AG10803 (cell line): ENCODE measurements around the gene JPH3.
"Not testable (repeated sequence)": the region's sequence is repeated elsewhere in the genome, so short reads cannot be mapped to it uniquely, and the experiment has no call there.

ENCODE experiments used
- DNase-seq: peaks from one replicate; pipeline ENCODE4 v3.0.0; 2010; ENCODE audit warnings: low read depth
- H3K4me3 ChIP-seq: 2 replicates; pipeline ENCODE4 v1.5.1; 2011; ENCODE audit warnings: mild to moderate bottlenecking, low read length, control low read depth
- TF ChIP-seq, protein P1 (sequence below): conservative IDR thresholded peaks from 2 replicates; pipeline ENCODE4 v1.5.1; 2011; ENCODE audit warnings: mild to moderate bottlenecking, low read length, control low read depth, inconsistent platforms

JPH3 gene

DNA sequence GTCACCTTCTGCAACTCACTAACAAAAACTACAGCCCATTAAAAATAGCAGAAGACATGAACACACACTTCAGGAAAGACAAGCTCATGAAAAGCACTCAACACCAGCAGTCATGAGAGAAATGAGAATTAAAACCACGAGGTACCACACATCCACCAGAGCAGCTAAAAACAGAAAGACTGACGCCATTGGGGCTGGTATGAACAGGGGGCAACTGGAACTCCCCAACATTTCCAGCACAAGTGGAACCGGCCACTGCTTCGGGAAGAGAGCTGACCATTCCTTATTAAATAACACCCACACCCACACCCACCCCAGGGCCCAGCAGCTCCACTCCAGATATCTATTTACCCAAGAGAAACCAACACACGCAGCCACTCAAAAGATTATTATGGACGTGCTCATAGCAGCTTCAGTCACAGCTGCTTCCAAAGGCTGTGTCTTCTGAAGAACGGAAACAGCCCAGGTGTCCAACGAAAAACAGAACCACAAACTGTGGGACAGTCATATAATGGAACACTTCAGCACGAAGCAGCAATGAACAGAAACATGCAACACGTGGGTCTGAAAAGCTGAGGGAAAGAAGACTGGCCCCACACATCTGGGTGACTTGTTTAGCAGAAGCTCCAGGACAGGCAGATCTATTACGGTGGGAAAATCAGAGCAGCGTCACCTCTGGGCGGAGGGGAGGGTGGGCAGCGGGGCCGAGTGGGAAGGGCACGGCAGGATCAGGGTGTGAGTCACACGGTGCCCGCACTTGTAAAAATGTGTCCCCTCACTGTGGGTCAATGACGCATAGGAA, 122.4 kb downstream of the JPH3 start:
- DNase-seq, result no peak
- TF ChIP-seq, protein P1, sequence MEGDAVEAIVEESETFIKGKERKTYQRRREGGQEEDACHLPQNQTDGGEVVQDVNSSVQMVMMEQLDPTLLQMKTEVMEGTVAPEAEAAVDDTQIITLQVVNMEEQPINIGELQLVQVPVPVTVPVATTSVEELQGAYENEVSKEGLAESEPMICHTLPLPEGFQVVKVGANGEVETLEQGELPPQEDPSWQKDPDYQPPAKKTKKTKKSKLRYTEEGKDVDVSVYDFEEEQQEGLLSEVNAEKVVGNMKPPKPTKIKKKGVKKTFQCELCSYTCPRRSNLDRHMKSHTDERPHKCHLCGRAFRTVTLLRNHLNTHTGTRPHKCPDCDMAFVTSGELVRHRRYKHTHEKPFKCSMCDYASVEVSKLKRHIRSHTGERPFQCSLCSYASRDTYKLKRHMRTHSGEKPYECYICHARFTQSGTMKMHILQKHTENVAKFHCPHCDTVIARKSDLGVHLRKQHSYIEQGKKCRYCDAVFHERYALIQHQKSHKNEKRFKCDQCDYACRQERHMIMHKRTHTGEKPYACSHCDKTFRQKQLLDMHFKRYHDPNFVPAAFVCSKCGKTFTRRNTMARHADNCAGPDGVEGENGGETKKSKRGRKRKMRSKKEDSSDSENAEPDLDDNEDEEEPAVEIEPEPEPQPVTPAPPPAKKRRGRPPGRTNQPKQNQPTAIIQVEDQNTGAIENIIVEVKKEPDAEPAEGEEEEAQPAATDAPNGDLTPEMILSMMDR, result no peak
- no peak overlapping the region for H3K4me3 ChIP-seq

DNA sequence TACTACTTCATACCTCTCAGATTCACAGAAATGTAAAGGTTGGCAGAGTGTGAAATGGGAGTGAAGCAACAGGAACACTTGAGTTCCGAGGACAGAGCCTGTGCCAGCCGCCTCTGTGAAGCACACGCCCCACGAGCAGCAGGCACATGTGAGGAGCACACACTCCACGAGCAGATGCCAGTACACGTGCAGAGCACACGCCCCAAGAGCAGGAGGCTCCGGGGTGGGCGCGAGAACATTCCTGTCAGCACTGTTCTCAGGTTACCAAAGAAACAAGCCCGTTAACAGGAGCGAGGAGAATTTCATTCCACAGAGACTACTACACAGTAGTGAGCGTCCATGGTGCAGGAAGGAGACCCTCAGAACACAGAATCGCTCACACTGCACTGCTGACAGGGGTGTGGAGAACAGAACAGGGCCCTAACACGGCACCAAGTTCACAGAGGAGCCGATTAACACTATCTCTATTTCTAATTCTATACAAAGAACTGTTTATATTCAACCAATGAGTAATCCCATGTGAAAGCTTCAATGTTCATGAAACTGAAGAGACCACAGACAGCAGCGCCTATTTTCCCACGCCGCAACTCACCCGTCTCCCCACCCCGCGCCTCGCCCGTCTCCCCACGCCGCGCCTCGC, 123.4 kb downstream of the JPH3 start:
- H3K4me3 ChIP-seq, result no peak overlapping the region
- DNase-seq, result peak; percentile 45
- TF ChIP-seq, protein P1, result no peak

DNA sequence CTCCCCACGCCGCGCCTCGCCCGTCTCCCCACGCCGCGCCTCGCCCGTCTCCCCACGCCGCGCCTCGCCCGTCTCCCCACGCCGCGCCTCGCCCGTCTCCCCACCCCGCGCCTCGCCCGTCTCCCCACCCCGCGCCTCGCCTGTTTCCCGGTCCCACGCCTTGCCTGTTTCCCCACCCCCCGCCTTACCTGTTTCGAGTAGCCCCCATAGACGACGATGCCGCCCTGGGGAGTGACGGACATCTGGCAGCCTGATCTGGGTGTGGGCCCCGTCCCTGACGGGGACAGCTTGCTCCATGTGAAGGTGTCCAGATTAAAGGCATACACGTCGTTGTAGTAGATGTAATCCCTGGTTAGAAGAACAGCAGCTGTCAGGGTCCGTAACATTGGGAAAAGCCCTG, 124.3 kb downstream of the JPH3 start:
- not testable (repeated sequence) for H3K4me3 ChIP-seq, DNase-seq

DNA sequence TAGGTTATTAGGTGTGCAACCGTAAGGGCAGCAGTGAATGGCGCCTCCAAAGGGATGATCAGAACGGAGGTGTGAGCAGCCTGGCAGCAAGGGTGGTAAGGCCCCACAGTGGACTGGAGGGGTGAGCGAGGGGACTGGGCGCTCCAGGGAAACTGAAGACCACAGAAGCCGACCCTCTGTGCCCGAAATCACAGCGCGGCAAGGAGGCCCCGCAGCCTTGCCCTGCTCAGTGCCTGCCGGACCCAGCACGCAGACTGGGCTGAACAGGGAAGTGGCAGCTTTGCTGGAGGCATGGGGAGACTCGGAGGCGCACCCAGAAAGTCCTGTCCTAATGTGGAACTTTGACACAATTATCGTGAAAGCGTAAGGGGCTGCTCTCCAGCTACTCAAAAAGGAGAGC, 125.0 kb downstream of the JPH3 start:
- H3K4me3 ChIP-seq, result no peak overlapping the region
- TF ChIP-seq, protein P1, result no peak
- DNase-seq, result no peak

DNA sequence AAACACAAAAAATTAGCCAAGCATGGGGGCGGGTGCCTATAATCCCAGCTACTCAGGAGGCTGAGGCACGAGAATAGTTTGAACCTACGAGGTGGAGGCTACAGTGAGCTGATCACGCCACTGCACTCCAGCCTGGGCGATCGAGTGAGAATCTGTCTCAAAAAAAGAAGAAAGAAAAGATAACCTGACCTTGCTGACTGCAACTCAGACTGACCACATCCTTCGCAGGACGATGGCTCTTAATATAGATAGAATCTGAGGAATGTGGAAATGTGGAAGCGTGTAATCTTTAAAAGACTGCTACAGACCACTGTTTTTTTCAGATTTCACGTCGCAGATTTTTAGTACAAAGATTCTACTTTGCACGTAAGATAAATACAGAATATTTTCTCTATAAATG, 125.7 kb downstream of the JPH3 start:
- TF ChIP-seq, protein P1, result no peak
- DNase-seq, result no peak
- H3K4me3 ChIP-seq, result no peak overlapping the region

DNA sequence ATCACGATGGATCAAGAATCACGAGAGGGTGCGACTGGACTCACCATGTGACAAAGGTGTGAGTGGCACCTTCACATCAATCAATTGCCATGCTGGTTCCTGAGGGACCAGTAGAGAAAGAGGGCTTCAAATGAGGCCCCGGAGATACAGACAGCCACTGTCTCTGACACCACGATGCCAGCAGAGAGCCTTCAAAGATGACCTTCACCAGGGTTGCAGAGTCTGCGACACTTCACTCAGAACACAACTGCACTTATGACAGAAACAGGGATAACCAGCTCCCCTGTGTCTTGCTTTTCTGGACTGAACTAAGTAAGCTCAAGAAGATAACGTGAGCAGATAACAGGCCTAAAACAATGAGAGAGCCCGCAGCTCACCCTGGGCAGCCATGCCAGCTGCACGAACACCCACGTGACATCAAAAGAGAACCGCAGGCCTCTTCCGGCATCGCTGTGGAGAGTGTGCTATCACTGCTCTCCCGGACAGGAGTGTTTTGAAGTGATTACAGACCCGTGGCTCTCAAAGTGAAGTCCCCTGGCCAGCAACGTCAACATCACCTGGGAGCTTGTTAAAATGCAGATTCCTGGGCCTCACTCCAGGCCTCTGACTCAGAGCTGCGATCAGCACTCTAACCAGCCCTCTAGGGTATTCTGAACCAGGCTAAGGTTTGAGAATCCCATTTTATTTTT, 127.1 kb downstream of the JPH3 start:
- no peak overlapping the region for H3K4me3 ChIP-seq
- TF ChIP-seq, protein P1, result no peak
- no peak for DNase-seq

DNA sequence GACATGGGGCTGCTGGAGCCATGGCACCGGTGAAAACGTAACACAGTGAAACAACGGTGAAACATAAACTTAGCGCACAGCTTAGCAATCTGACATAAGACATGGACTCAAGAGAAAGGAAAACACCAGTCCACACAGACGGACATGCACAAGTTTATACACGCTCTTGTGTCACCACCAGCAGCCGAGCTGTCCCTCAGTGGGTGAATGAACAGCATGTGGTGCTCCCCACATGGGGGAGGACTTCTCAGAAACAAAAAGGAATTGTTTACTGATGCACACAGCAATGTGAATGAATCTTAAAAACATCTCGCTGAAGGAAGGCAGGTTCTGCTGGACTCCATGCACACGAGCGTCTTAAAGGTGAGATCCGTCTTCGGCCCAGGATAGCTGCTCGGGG, 129.3 kb downstream of the JPH3 start:
- DNase-seq, result no peak
- TF ChIP-seq, protein P1, result no peak
- no peak overlapping the region for H3K4me3 ChIP-seq
